OCI-LY7 (cell line): ENCODE results near the gene DDX51. TPM values are rescaled to one million over a fixed set of nuclear protein-coding genes. Genes with fewer than 3 reads are reported as not detected.

ENCODE experiments used
- BruUV-seq: library from RNA; stranded (reverse); fragments of 400-500 nt; replicated peaks from 2 replicates; lab custom pipeline; 2021; lab: Mats Ljungman, UMichigan
- CTCF ChIA-PET: fragments of 300-600 bp; sonication (Branson Sonifier 250); formaldehyde crosslinking; loops from one replicate; lab custom pipeline; 2022; ENCODE audit warnings: antibody characterized with exemption; ENCODE audit not compliant: unreplicated experiment; lab: Charles Lee
- POLR2A ChIA-PET: fragments of 300-600 bp; sonication (Branson Sonifier 250); formaldehyde crosslinking; loops from one replicate; lab custom pipeline; 2022; ENCODE audit warnings: antibody characterized with exemption; lab: Charles Lee
- DNase-seq: peaks from one replicate; pipeline ENCODE4 v3.0.0-alpha.2; 2015; ENCODE audit warnings: low spot score
- H2AFZ ChIP-seq: fragments of 200-600 bp; sonication (generic), shearing (Covaris generic); 2 replicates; pipeline ENCODE4 v1.6.1; 2014; ENCODE audit warnings: mild to moderate bottlenecking, antibody characterized with exemption, low read length, moderate library complexity
- H3K27ac ChIP-seq: fragments of 200-600 bp; sonication (generic); 2 replicates; pipeline ENCODE4 v1.5.1; 2014; ENCODE audit warnings: mixed run types, low read depth, mild to moderate bottlenecking, moderate library complexity, low read length, inconsistent platforms; ENCODE audit not compliant: poor library complexity, severe bottlenecking
- H3K36me3 ChIP-seq: fragments of 200-600 bp; sonication (generic); 2 replicates; pipeline ENCODE4 v1.6.1; 2014; ENCODE audit warnings: mild to moderate bottlenecking, antibody characterized with exemption, low read length, moderate library complexity, mixed read lengths; ENCODE audit not compliant: insufficient read depth
- H3K4me1 ChIP-seq: fragments of 200-600 bp; sonication (generic); 2 replicates; pipeline ENCODE4 v1.5.1; 2014; ENCODE audit warnings: mild to moderate bottlenecking, low read length; ENCODE audit not compliant: insufficient read depth, poor library complexity, severe bottlenecking
- H3K4me2 ChIP-seq: fragments of 200-600 bp; sonication (generic); 2 replicates; pipeline ENCODE4 v1.6.1; 2014; ENCODE audit warnings: mild to moderate bottlenecking, low read length
- H3K4me3 ChIP-seq: fragments of 200-600 bp; sonication (generic); 2 replicates; pipeline ENCODE4 v1.5.1; 2014; ENCODE audit warnings: mild to moderate bottlenecking, low read depth, low read length; ENCODE audit not compliant: poor library complexity, severe bottlenecking
- H3K79me2 ChIP-seq: fragments of 200-600 bp; sonication (generic); 2 replicates; pipeline ENCODE4 v1.6.1; 2016; ENCODE audit warnings: low read depth, mild to moderate bottlenecking, low read length, moderate library complexity, mixed read lengths; ENCODE audit not compliant: insufficient read depth
- H3K9me2 ChIP-seq: fragments of 200-600 bp; sonication (generic); 2 replicates; pipeline ENCODE4 v1.6.1; 2016; ENCODE audit warnings: mild to moderate bottlenecking, low read length, mixed read lengths; ENCODE audit not compliant: insufficient read depth
- H3K9me3 ChIP-seq: fragments of 200-600 bp; sonication (generic); 2 replicates; pipeline ENCODE4 v1.6.1; 2014; ENCODE audit warnings: mild to moderate bottlenecking, mixed run types, low read length, mixed read lengths
- H4K20me1 ChIP-seq: fragments of 200-600 bp; sonication (generic); 2 replicates; pipeline ENCODE4 v1.6.1; 2014; ENCODE audit warnings: mild to moderate bottlenecking, antibody characterized with exemption, low read length, moderate library complexity, mixed read lengths; ENCODE audit not compliant: insufficient read depth
- EZH2phosphoT487 ChIP-seq: fragments of 200-600 bp; sonication (generic); IDR thresholded peaks from 2 replicates; pipeline ENCODE4 v1.6.1; 2018; ENCODE audit warnings: low read depth, borderline replicate concordance, mild to moderate bottlenecking, mixed run types, antibody characterized with exemption, low read length, moderate library complexity, mixed read lengths
- intact Hi-C: fragments of 100-400 bp; cut with micrococcal nuclease; formaldehyde crosslinking; loops from one replicate; pipeline ENCODE4 v1.10.0; 2022; ENCODE audit not compliant: unreplicated experiment
- total RNA-seq, 2 experiments: library from RNA; depleted of rRNA in 1 of 2; stranded (reverse); fragments of >200 nt in 1 of 2; shearing (Covaris generic) in 1 of 2; gene quantifications; 2 replicates each; pipeline ENCODE4 v1.2.3, GENCODE V29; 2014 to 2022
- TF ChIP-seq, protein P1 (sequence below): fragments of 200-600 bp; sonication (generic); conservative IDR thresholded peaks from 2 replicates; pipeline ENCODE4 v1.5.1; 2014; ENCODE audit warnings: mild to moderate bottlenecking, antibody characterized with exemption, low read length, moderate library complexity, mixed read lengths

DDX51 gene
- total RNA-seq, 2 experiments from 2014 or later: 47.1 to 63.1 TPM

DNA sequence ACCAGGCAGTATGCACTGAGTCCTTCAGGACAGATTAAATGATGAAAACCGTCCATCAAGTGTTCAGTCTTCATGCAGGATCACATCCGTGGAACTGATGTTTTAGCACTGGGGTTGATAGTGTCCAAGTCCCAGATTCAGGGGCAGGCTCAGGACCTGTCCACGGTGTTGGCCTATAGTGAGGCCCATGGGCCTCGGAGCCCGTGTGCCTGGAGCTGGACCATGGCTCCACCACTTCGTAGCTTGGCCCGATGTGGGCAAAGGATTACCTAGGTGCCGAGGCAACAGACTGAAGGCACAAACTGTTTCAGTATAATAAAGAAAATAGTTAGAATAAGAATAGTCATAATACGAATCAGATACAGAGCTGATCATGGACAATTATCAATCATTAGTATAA, 41.8 kb downstream of the DDX51 start:
- H3K9me2 ChIP-seq: no peaks in the 10 kb centered on the region
- no peak overlapping the region for H2AFZ ChIP-seq
- H3K4me1 ChIP-seq: no peaks in the 10 kb centered on the region
- H3K27ac ChIP-seq: no peak overlapping the region
- ChIA-PET CTCF (no interaction called here), POLR2A (no interaction called here)
- no peak for DNase-seq
- BruUV-seq: no TSS peak
- H3K4me2 ChIP-seq: no peak overlapping the region
- H3K79me2 ChIP-seq: peaks cover 14% of the 10 kb centered on the region; the same call in 1 of the 2 replicates
- TF ChIP-seq, protein P1, sequence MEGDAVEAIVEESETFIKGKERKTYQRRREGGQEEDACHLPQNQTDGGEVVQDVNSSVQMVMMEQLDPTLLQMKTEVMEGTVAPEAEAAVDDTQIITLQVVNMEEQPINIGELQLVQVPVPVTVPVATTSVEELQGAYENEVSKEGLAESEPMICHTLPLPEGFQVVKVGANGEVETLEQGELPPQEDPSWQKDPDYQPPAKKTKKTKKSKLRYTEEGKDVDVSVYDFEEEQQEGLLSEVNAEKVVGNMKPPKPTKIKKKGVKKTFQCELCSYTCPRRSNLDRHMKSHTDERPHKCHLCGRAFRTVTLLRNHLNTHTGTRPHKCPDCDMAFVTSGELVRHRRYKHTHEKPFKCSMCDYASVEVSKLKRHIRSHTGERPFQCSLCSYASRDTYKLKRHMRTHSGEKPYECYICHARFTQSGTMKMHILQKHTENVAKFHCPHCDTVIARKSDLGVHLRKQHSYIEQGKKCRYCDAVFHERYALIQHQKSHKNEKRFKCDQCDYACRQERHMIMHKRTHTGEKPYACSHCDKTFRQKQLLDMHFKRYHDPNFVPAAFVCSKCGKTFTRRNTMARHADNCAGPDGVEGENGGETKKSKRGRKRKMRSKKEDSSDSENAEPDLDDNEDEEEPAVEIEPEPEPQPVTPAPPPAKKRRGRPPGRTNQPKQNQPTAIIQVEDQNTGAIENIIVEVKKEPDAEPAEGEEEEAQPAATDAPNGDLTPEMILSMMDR: no peak
- TF ChIP-seq EZH2phosphoT487: no peak
- no peak overlapping the region for H3K4me3 ChIP-seq
- H4K20me1 ChIP-seq: no peaks in the 10 kb centered on the region; the same call in 1 of the 2 replicates
- intact Hi-C loops: no loop called here
- no peaks in the 10 kb centered on the region for H3K9me3 ChIP-seq
- peaks cover 48% of the 10 kb centered on the region for H3K36me3 ChIP-seq

DNA sequence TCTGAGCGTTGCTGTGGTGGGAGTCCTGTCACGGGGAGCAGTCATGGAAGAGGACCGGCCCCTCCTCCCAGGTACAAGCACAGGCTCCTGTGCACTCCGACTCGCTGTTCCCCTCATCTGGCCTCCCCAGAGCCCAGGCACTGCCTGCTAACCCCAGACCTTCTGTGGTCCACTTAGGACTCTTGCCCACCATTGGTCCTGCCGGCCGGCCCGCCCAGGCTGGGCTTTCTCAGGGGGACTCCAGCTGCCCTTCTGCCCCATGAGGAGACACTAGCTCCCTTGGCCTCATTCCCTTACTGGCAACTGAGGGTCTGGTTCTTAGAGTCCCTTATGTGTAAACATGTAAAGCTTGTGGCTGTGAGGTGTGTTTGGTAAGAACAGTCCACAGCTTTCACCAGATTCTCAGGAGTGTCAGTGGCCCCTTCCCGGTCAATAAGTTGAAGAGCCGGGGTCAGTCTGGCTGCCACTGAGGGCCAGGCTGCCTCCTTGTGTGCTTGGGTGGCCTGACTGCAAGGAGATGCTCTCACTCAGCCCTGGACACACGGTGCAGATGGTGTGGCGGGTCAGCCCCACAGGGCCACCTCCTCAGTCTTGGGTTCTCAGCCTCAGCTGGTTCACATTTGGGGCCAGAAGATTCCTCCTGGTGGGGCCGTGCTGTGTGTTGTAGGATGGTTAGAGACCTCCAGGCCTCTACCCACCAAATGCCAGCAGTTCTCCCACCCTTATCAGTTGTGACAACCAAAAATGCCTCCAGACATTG, 43.6 kb downstream of the DDX51 start:
- POLR2A ChIA-PET: no interaction called here
- intact Hi-C loops: no loop called here

More for the DNA sequence above, 43.6 kb downstream of the DDX51 start:
- no peak for TF ChIP-seq EZH2phosphoT487
- TF ChIP-seq, protein P1: no peak
- Histone ChIP-seq H2AFZ (no peak overlapping the region), H3K79me2 (peaks cover 12% of the 10 kb centered on the region; the same call in 1 of the 2 replicates), H3K9me2 (no peaks in the 10 kb centered on the region), H3K4me2 (no peak overlapping the region), H3K9me3 (no peaks in the 10 kb centered on the region), H3K36me3 (peaks cover 54% of the 10 kb centered on the region), H4K20me1 (no peaks in the 10 kb centered on the region; the same call in 1 of the 2 replicates), H3K4me1 (no peaks in the 10 kb centered on the region), H3K4me3 (no peak overlapping the region), H3K27ac (no peak overlapping the region)
- DNase-seq: no peak
- CTCF ChIA-PET: no interaction called here
- no TSS peak for BruUV-seq
